Measurements from ENCODE around the gene SLC7A6OS. TPM values are rescaled to one million over a fixed set of nuclear protein-coding genes. Genes with fewer than 3 reads are reported as not detected.

The SLC7A6OS gene
- polyA plus RNA-seq, 1 donor (not counting 4 experiments of a cell fraction or from before 2014, with no cell fraction given), result 12.6 TPM

GRCh38 chr16:68269793-68270192, 41.0 kb downstream of the SLC7A6OS start:
- DNase-seq (ENCODE audit: low read depth, low spot score), result no peak
- Histone ChIP-seq H3K9me1 (ENCODE audit: control insufficient read depth, extremely low read depth, insufficient read depth, low read length) (peaks cover 14% of the 10 kb centered on the region), H3K9ac (ENCODE audit: control insufficient read depth, extremely low read depth, insufficient read depth, low read length) (no peak overlapping the region), H4K20me1 (ENCODE audit: control insufficient read depth, extremely low read depth, insufficient read depth, low read length) (peaks cover 17% of the 10 kb centered on the region), H2AFZ (ENCODE audit: control insufficient read depth, low read length) (no peak overlapping the region), H3K9me3 (ENCODE audit: control insufficient read depth, low read depth, low read length) (no peaks in the 10 kb centered on the region), H3K4me3 (ENCODE audit: control insufficient read depth in 2 of 3, extremely low read depth in 1 of 3, insufficient read depth in 2 of 3, low read depth in 1 of 3, low read length in 3 of 3) (no peak overlapping the region), H3K79me2 (ENCODE audit: control insufficient read depth, insufficient read depth, low read length) (peaks cover 63% of the 10 kb centered on the region), H3K36me3 (ENCODE audit: control insufficient read depth in 2 of 2, extremely low read depth in 1 of 2, insufficient read depth in 2 of 2, low read length in 2 of 2) (peaks cover 11 to 25% of the 10 kb centered on the region in 2 experiments), H3K4me1 (ENCODE audit: control insufficient read depth, extremely low read depth, insufficient read depth, low read length) (peaks cover 43% of the 10 kb centered on the region), H3K4me2 (ENCODE audit: control insufficient read depth, extremely low read depth, insufficient read depth, low read depth, low read length) (no peak overlapping the region), H3K27me3 (ENCODE audit: control insufficient read depth, extremely low read depth, insufficient read depth, low read length) (no peaks in the 10 kb centered on the region), H3K27ac (ENCODE audit: control insufficient read depth, insufficient read depth, low read length) (no peak overlapping the region)
- TF ChIP-seq EZH2 (IDR thresholded peaks at IDR 0.05; ENCODE audit: low read length) (no peak), CTCF (optimal IDR thresholded peaks at IDR 0.05 in 1 of 3, IDR thresholded peaks at IDR 0.05 in 1 of 3, conservative IDR thresholded peaks at IDR 0.05 in 1 of 3; ENCODE audit: extremely low read depth in 1 of 3, insufficient read depth in 2 of 3, low read length in 3 of 3) (no peak)
- no peak for FAIRE-seq
- dilution Hi-C loops (cut with MboI; ENCODE audit: extremely low pct_ligation_motif_present, low sequenced_read_pairs), result no loop called here

- H3K9me1 ChIP-seq (ENCODE audit: control insufficient read depth, extremely low read depth, insufficient read depth, low read length), result peaks cover 8% of the 10 kb centered on the region
- dilution Hi-C loops (cut with MboI; ENCODE audit: extremely low pct_ligation_motif_present, low sequenced_read_pairs), result no loop called here
- H3K4me2 ChIP-seq (ENCODE audit: control insufficient read depth, extremely low read depth, insufficient read depth, low read depth, low read length), result no peak overlapping the region
- no peaks in the 10 kb centered on the region for H3K9me3 ChIP-seq (ENCODE audit: control insufficient read depth, low read depth, low read length)
- peaks cover 2% of the 10 kb centered on the region for H4K20me1 ChIP-seq (ENCODE audit: control insufficient read depth, extremely low read depth, insufficient read depth, low read length)
- no peak for DNase-seq (ENCODE audit: low read depth, low spot score)
- H3K27ac ChIP-seq (ENCODE audit: control insufficient read depth, insufficient read depth, low read length), result no peak overlapping the region
- H3K36me3 ChIP-seq (ENCODE audit: control insufficient read depth in 2 of 2, extremely low read depth in 1 of 2, insufficient read depth in 2 of 2, low read length in 2 of 2), result peaks cover 4 to 12% of the 10 kb centered on the region in 2 experiments
- H3K4me1 ChIP-seq (ENCODE audit: control insufficient read depth, extremely low read depth, insufficient read depth, low read length), result peaks cover 32% of the 10 kb centered on the region
- H3K79me2 ChIP-seq (ENCODE audit: control insufficient read depth, insufficient read depth, low read length), result peaks cover 62% of the 10 kb centered on the region
- H2AFZ ChIP-seq (ENCODE audit: control insufficient read depth, low read length), result no peak overlapping the region
- no peak overlapping the region for H3K9ac ChIP-seq (ENCODE audit: control insufficient read depth, extremely low read depth, insufficient read depth, low read length)
- H3K27me3 ChIP-seq (ENCODE audit: control insufficient read depth, extremely low read depth, insufficient read depth, low read length), result no peaks in the 10 kb centered on the region
- no peak for FAIRE-seq
- H3K4me3 ChIP-seq (ENCODE audit: control insufficient read depth in 2 of 3, extremely low read depth in 1 of 3, insufficient read depth in 2 of 3, low read depth in 1 of 3, low read length in 3 of 3), result no peak overlapping the region
- no peak for TF ChIP-seq EZH2 (IDR thresholded peaks at IDR 0.05; ENCODE audit: low read length)
- no peak for TF ChIP-seq CTCF (optimal IDR thresholded peaks at IDR 0.05 in 1 of 3, IDR thresholded peaks at IDR 0.05 in 1 of 3, conservative IDR thresholded peaks at IDR 0.05 in 1 of 3; ENCODE audit: extremely low read depth in 1 of 3, insufficient read depth in 2 of 3, low read length in 3 of 3)
Observed at GRCh38 chr16:68267612-68268405, 42.9 kb downstream of the SLC7A6OS start.
